Measurements from ENCODE around the gene GPC6. TPM values are rescaled to one million over a fixed set of nuclear protein-coding genes. Genes with fewer than 3 reads are reported as not detected.
A peak's percentile ranks its signal among the peaks of the same experiment; 100 is the strongest.

GPC6 gene
- total and polyA plus RNA-seq, 5 donors from 2014 or later: not detected

- no peak for DNase-seq
- Mint-ChIP-seq H3K4me3 (no peak overlapping the region), H3K27me3 (peaks cover 6% of the 10 kb centered on the region), H3K4me1 (no peaks in the 10 kb centered on the region), H3K27ac (no peak overlapping the region), H3K9me3 (peaks cover 3 to 16% (median 9%) of the 10 kb centered on the region in 7 donors), H3K36me3 (no peaks in the 10 kb centered on the region)
- H3K4me1 ChIP-seq (ENCODE audit: control insufficient read depth, insufficient read depth, low read length, poor library complexity, severe bottlenecking): no peaks in the 10 kb centered on the region
- no peak overlapping the region for H3K27ac ChIP-seq (ENCODE audit: insufficient read depth, low read length, poor library complexity, severe bottlenecking)
- H3K4me3 ChIP-seq (ENCODE audit: low read depth, low read length): no peak overlapping the region
- H3K9me3 ChIP-seq (ENCODE audit: control insufficient read depth in 2 of 2, low read length in 2 of 2): no peaks in the 10 kb centered on the region
- ATAC-seq (ENCODE audit: low read depth in 2 of 2): no peak
- H3K27me3 ChIP-seq (ENCODE audit: control insufficient read depth, insufficient read depth, low read length): no peaks in the 10 kb centered on the region
- H3K36me3 ChIP-seq (ENCODE audit: control insufficient read depth, insufficient read depth, low read length): no peaks in the 10 kb centered on the region
Measured at GRCh38 chr13:93233997-93234416, 7.4 kb downstream of the GPC6 start.

GRCh38 chr13:93234459-93234858 is 7.9 kb downstream of the GPC6 start:
- H3K27me3 ChIP-seq (ENCODE audit: control insufficient read depth, insufficient read depth, low read length): no peaks in the 10 kb centered on the region
- peaks cover 2% of the 10 kb centered on the region for H3K27me3 Mint-ChIP-seq
- H3K9me3 Mint-ChIP-seq: peaks cover 3 to 17% (median 12%) of the 10 kb centered on the region in 7 donors
- no peaks in the 10 kb centered on the region for H3K4me1 ChIP-seq (ENCODE audit: control insufficient read depth, insufficient read depth, low read length, poor library complexity, severe bottlenecking)
- no peak overlapping the region for H3K27ac Mint-ChIP-seq
- H3K4me1 Mint-ChIP-seq: no peaks in the 10 kb centered on the region
- DNase-seq (no peak), ATAC-seq (ENCODE audit: low read depth in 2 of 2) (no peak)
- no peak overlapping the region for H3K4me3 ChIP-seq (ENCODE audit: low read depth, low read length)
- peaks cover 0 to under 1% of the 10 kb centered on the region in 2 experiments for H3K9me3 ChIP-seq (ENCODE audit: control insufficient read depth in 2 of 2, low read length in 2 of 2)
- no peaks in the 10 kb centered on the region for H3K36me3 ChIP-seq (ENCODE audit: control insufficient read depth, insufficient read depth, low read length)
- H3K36me3 Mint-ChIP-seq: no peaks in the 10 kb centered on the region
- no peak overlapping the region for H3K4me3 Mint-ChIP-seq
- H3K27ac ChIP-seq (ENCODE audit: insufficient read depth, low read length, poor library complexity, severe bottlenecking): no peak overlapping the region

- Histone ChIP-seq H3K27ac (ENCODE audit: insufficient read depth, low read length, poor library complexity, severe bottlenecking) (no peak overlapping the region), H3K4me1 (ENCODE audit: control insufficient read depth, insufficient read depth, low read length, poor library complexity, severe bottlenecking) (no peaks in the 10 kb centered on the region), H3K9me3 (ENCODE audit: control insufficient read depth in 2 of 2, low read length in 2 of 2) (peaks cover 0 to 5% of the 10 kb centered on the region in 2 experiments), H3K36me3 (ENCODE audit: control insufficient read depth, insufficient read depth, low read length) (no peaks in the 10 kb centered on the region), H3K4me3 (ENCODE audit: low read depth, low read length) (no peak overlapping the region), H3K27me3 (ENCODE audit: control insufficient read depth, insufficient read depth, low read length) (no peaks in the 10 kb centered on the region)
- Mint-ChIP-seq H3K36me3 (no peaks in the 10 kb centered on the region), H3K4me3 (no peak overlapping the region), H3K27me3 (no peaks in the 10 kb centered on the region), H3K4me1 (no peaks in the 10 kb centered on the region), H3K27ac (no peak overlapping the region), H3K9me3 (peaks cover 3 to 20% (median 15%) of the 10 kb centered on the region in 7 donors)
- DNase-seq (no peak), ATAC-seq (ENCODE audit: low read depth in 2 of 2) (no peak)
Measured at GRCh38 chr13:93235258-93236015, 8.8 kb downstream of the GPC6 start.

GRCh38 chr13:93238711-93239110 is 12.1 kb downstream of the GPC6 start:
- ATAC-seq (ENCODE audit: low read depth in 2 of 2): no peak
- Mint-ChIP-seq H3K27me3 (no peaks in the 10 kb centered on the region), H3K9me3 (peaks cover 3 to 28% (median 16%) of the 10 kb centered on the region in 7 donors)

GRCh38 chr13:93243375-93244063 is 16.9 kb downstream of the GPC6 start:
- Histone ChIP-seq H3K36me3 (ENCODE audit: control insufficient read depth, insufficient read depth, low read length) (no peaks in the 10 kb centered on the region), H3K27me3 (ENCODE audit: control insufficient read depth, insufficient read depth, low read length) (no peaks in the 10 kb centered on the region), H3K9me3 (ENCODE audit: control insufficient read depth in 2 of 2, low read length in 2 of 2) (peaks cover 0 to 5% of the 10 kb centered on the region in 2 experiments), H3K4me3 (ENCODE audit: low read depth, low read length) (no peak overlapping the region), H3K4me1 (ENCODE audit: control insufficient read depth, insufficient read depth, low read length, poor library complexity, severe bottlenecking) (no peaks in the 10 kb centered on the region), H3K27ac (ENCODE audit: insufficient read depth, low read length, poor library complexity, severe bottlenecking) (no peak overlapping the region)
- Mint-ChIP-seq H3K4me1 (no peaks in the 10 kb centered on the region), H3K27me3 (no peaks in the 10 kb centered on the region), H3K27ac (no peak overlapping the region), H3K36me3 (no peaks in the 10 kb centered on the region), H3K4me3 (no peak overlapping the region), H3K9me3 (peaks cover 0 to 25% (median 9%) of the 10 kb centered on the region in 7 donors)
- ATAC-seq (ENCODE audit: low read depth in 2 of 2) (peak in 1 of 2 donors; percentile 31), DNase-seq (no peak)

More at GRCh38 chr13:93238711-93239110, 12.1 kb downstream of the GPC6 start:
- H3K4me1 Mint-ChIP-seq: no peaks in the 10 kb centered on the region
- no peak overlapping the region for H3K27ac ChIP-seq (ENCODE audit: insufficient read depth, low read length, poor library complexity, severe bottlenecking)
- no peaks in the 10 kb centered on the region for H3K27me3 ChIP-seq (ENCODE audit: control insufficient read depth, insufficient read depth, low read length)
- no peaks in the 10 kb centered on the region for H3K36me3 ChIP-seq (ENCODE audit: control insufficient read depth, insufficient read depth, low read length)
- H3K4me1 ChIP-seq (ENCODE audit: control insufficient read depth, insufficient read depth, low read length, poor library complexity, severe bottlenecking): no peaks in the 10 kb centered on the region
- H3K4me3 ChIP-seq (ENCODE audit: low read depth, low read length): no peak overlapping the region
- peaks cover 0 to 5% of the 10 kb centered on the region in 2 experiments for H3K9me3 ChIP-seq (ENCODE audit: control insufficient read depth in 2 of 2, low read length in 2 of 2)
- no peak overlapping the region for H3K4me3 Mint-ChIP-seq
- no peaks in the 10 kb centered on the region for H3K36me3 Mint-ChIP-seq
- H3K27ac Mint-ChIP-seq: no peak overlapping the region
- no peak for DNase-seq

GRCh38 chr13:93244141-93244917 is 17.7 kb downstream of the GPC6 start:
- no peak overlapping the region for H3K4me3 Mint-ChIP-seq
- no peak overlapping the region for H3K27ac Mint-ChIP-seq
- Histone ChIP-seq H3K27me3 (ENCODE audit: control insufficient read depth, insufficient read depth, low read length) (no peaks in the 10 kb centered on the region), H3K9me3 (ENCODE audit: control insufficient read depth in 2 of 2, low read length in 2 of 2) (peaks cover 0 to 5% of the 10 kb centered on the region in 2 experiments), H3K27ac (ENCODE audit: insufficient read depth, low read length, poor library complexity, severe bottlenecking) (no peak overlapping the region), H3K36me3 (ENCODE audit: control insufficient read depth, insufficient read depth, low read length) (no peaks in the 10 kb centered on the region), H3K4me3 (ENCODE audit: low read depth, low read length) (no peak overlapping the region), H3K4me1 (ENCODE audit: control insufficient read depth, insufficient read depth, low read length, poor library complexity, severe bottlenecking) (no peaks in the 10 kb centered on the region)
- no peaks in the 10 kb centered on the region for H3K36me3 Mint-ChIP-seq
- ATAC-seq (ENCODE audit: low read depth in 2 of 2) (no peak), DNase-seq (no peak)
- no peaks in the 10 kb centered on the region for H3K27me3 Mint-ChIP-seq
- no peaks in the 10 kb centered on the region for H3K4me1 Mint-ChIP-seq
- H3K9me3 Mint-ChIP-seq: peaks cover 0 to 18% (median 5%) of the 10 kb centered on the region in 7 donors

- H3K4me3 Mint-ChIP-seq: no peak overlapping the region
- peaks cover 0 to 14% (median 5%) of the 10 kb centered on the region in 7 donors for H3K9me3 Mint-ChIP-seq
- no peaks in the 10 kb centered on the region for H3K36me3 Mint-ChIP-seq
Measured at GRCh38 chr13:93244918-93245280, 18.3 kb downstream of the GPC6 start.

More at GRCh38 chr13:93244918-93245280, 18.3 kb downstream of the GPC6 start:
- DNase-seq (no peak), ATAC-seq (ENCODE audit: low read depth in 2 of 2) (no peak)
- Histone ChIP-seq H3K27ac (ENCODE audit: insufficient read depth, low read length, poor library complexity, severe bottlenecking) (no peak overlapping the region), H3K36me3 (ENCODE audit: control insufficient read depth, insufficient read depth, low read length) (no peaks in the 10 kb centered on the region), H3K4me3 (ENCODE audit: low read depth, low read length) (no peak overlapping the region), H3K27me3 (ENCODE audit: control insufficient read depth, insufficient read depth, low read length) (no peaks in the 10 kb centered on the region), H3K4me1 (ENCODE audit: control insufficient read depth, insufficient read depth, low read length, poor library complexity, severe bottlenecking) (no peaks in the 10 kb centered on the region), H3K9me3 (ENCODE audit: control insufficient read depth in 2 of 2, low read length in 2 of 2) (peaks cover 0 to under 1% of the 10 kb centered on the region in 2 experiments)
- Mint-ChIP-seq H3K27me3 (no peaks in the 10 kb centered on the region), H3K27ac (no peak overlapping the region), H3K4me1 (no peaks in the 10 kb centered on the region)

Measured in CD4-positive, CD25-positive, alpha-beta regulatory T cell (primary cell).